D721Med (cell line): ENCODE data around the gene GAGE12H.
"Not testable (repeated sequence)": the region's sequence is repeated elsewhere in the genome, so short reads cannot be mapped to it uniquely, and the experiment has no call there.

Experiments
- DNase-seq: peaks from one replicate; pipeline ENCODE4 v3.0.0; 2011; ENCODE audit warnings: low spot score; ENCODE audit not compliant: insufficient read length
- FAIRE-seq: peaks from 2 replicates; lab custom pipeline; 2011; peaks lifted over from hg19 to GRCh38; lab: Jason Lieb, UNC
- CTCF ChIP-seq: IDR thresholded peaks from 2 replicates; pipeline ENCODE4 v1.5.1; 2012; ENCODE audit warnings: mild to moderate bottlenecking, control low read depth; ENCODE audit not compliant: insufficient read depth; ENCODE audit errors: missing control alignments

GAGE12H gene

GRCh38 chrX:49579649-49580048 is at the start of gene GAGE12H:
Gene GAGE12H (plus strand): TSS chrX:49579949. CDS start chrX:49581104, 1,155 bp downstream.
- not testable (repeated sequence) for FAIRE-seq, DNase-seq

- not testable (repeated sequence) for DNase-seq, FAIRE-seq
Measured at GRCh38 chrX:49531877-49532276, 47.9 kb upstream of the GAGE12H start, which contains the start of gene GAGE12C. Gene GAGE12C (plus strand): TSS chrX:49532177. CDS start chrX:49533332, 1,155 bp downstream.

GRCh38 chrX:49541433-49541832 is 38.3 kb upstream of the GAGE12H start, which contains the start of gene GAGE12D:
Gene GAGE12D (plus strand): TSS chrX:49541733. CDS start chrX:49542888, 1,155 bp downstream.
- not testable (repeated sequence) for FAIRE-seq, DNase-seq

- DNase-seq, FAIRE-seq: not testable (repeated sequence)
Measured at GRCh38 chrX:49550989-49551388, 28.8 kb upstream of the GAGE12H start, which contains the start of gene GAGE12E. Gene GAGE12E (plus strand): TSS chrX:49551289. CDS start chrX:49552444, 1,155 bp downstream.

- DNase-seq, FAIRE-seq: not testable (repeated sequence)
Measured at GRCh38 chrX:49560542-49560941, 19.2 kb upstream of the GAGE12H start, which contains the start of gene GAGE12F. Gene GAGE12F (plus strand): TSS chrX:49560842. CDS start chrX:49561997, 1,155 bp downstream.

DNA sequence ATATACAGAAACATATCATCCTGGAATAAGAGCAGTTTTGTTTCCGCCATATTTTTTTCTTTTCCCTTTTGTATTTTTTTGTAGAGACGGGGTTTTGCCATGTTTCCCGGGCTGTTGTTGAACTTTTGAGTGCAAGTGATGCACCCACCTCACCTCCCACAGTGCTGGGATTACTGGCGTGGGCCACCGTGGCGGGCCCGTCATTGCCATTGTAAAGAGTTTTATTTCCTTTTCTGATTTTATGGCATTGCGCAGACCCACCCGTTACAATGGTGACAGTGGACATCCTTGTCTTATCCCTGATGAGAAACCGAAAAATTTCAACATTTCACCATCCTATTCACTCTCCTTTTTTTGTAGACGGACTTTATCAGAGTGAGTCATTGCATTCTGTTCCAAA is 11.0 kb upstream of the GAGE12H start:
- not testable (repeated sequence) for DNase-seq, FAIRE-seq

GRCh38 chrX:49569152-49569551 is 10.6 kb upstream of the GAGE12H start:
- not testable (repeated sequence) for DNase-seq, FAIRE-seq

DNA sequence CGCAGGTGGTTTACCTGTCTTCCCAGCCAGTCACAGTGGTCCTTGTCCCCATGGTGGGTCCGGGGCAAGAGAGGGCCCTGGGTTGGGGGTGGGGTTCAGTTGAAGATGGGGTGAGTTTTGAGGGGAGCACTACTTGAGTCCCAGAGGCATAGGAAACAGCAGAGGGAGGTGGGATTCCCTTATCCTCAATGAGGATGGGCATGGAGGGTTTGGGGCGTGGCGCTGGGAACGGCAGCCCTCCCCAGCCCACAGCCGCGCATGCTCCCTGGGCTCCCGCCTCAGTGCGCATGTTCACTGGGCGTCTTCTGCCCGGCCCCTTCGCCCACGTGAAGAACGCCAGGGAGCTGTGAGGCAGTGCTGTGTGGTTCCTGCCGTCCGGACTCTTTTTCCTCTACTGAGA is 9.6 kb upstream of the GAGE12H start, which contains the start of gene GAGE12G:
Gene GAGE12G (plus strand): TSS at position 301 of the 400 bp plus-strand sequence. CDS start 1,155 bp downstream, outside the sequence.
- DNase-seq, FAIRE-seq: not testable (repeated sequence)

GRCh38 chrX:49589196-49589595 is 9.4 kb downstream of the GAGE12H start, which contains the start of gene GAGE2A:
Gene GAGE2A (plus strand): TSS chrX:49589496. CDS start chrX:49590651, 1,155 bp downstream.
- DNase-seq, FAIRE-seq: not testable (repeated sequence)

GRCh38 chrX:49589769-49590478 is 10.2 kb downstream of the GAGE12H start:
- DNase-seq, FAIRE-seq: not testable (repeated sequence)

- FAIRE-seq, DNase-seq: not testable (repeated sequence)
Measured at GRCh38 chrX:49590488-49590887, 10.7 kb downstream of the GAGE12H start.

DNA sequence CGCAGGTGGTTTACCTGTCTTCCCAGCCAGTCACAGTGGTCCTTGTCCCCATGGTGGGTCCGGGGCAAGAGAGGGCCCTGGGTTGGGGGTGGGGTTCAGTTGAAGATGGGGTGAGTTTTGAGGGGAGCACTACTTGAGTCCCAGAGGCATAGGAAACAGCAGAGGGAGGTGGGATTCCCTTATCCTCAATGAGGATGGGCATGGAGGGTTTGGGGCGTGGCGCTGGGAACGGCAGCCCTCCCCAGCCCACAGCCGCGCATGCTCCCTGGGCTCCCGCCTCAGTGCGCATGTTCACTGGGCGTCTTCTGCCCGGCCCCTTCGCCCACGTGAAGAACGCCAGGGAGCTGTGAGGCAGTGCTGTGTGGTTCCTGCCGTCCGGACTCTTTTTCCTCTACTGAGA is 19.0 kb downstream of the GAGE12H start, which contains the start of gene GAGE1:
Gene GAGE1 (plus strand): TSS at position 301 of the 400 bp plus-strand sequence. CDS start 1,155 bp downstream, outside the sequence.
- not testable (repeated sequence) for FAIRE-seq, DNase-seq

DNA sequence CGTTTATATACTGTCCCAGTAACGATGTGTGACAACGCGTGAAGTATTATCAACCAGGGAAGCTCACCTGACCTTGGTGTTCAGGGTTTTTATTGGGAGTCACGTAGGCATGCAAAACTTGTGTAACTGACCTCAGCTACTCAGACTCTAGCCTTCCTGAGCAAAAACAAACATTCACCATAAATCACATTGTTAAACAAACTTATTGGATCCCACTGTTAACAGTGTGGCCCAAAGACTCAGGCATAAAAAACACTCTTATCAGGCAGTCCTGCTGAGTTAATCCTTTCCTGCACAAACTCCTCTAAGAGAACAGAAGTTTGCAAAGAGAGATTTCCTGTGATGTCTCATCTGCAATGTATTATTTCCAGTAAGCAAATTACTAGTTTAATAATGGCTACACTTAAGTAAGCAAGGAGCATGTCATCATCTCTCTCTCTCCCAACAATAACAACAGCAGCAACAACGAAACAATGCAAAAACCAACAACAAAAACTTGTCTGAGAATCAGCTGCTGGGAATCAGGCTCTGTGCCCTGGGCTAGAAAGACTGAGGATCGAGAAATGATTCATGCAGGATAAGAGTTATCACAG is 31.1 kb downstream of the GAGE12H start:
- FAIRE-seq = no peak

More for the DNA sequence above, 31.1 kb downstream of the GAGE12H start:
- no peak for DNase-seq
- no peak for TF ChIP-seq CTCF
